Esophagus muscularis mucosa (tissue), 4 donors: ENCODE measurements around the gene FES. TPM values are rescaled to one million over a fixed set of nuclear protein-coding genes. Genes with fewer than 3 reads are reported as not detected.
A peak's percentile ranks its signal among the peaks of the same experiment; 100 is the strongest.

Source experiments
- DNase-seq: peaks from one replicate; pipeline ENCODE4 v3.0.0-alpha.2; 2017; ENCODE audit errors: extremely low spot score
- H3K27ac ChIP-seq, 4 donors: fragments of 200-600 bp; sonication (generic); replicated peaks in 1 of 4; 1 replicate in 3 of 4; 2 replicates in 1 of 4; pipeline ENCODE4 v1.5.1; 2016 to 2019; ENCODE audit warnings: mild to moderate bottlenecking in 1 of 4
- H3K27me3 ChIP-seq, 4 donors: fragments of 200-600 bp; sonication (generic); one replicate each; pipeline versions ENCODE4 v1.5.1 to v1.6.0; 2016 to 2019
- H3K36me3 ChIP-seq, 4 donors: fragments of 200-600 bp; sonication (generic); one replicate each; pipeline ENCODE4 v1.5.1; 2016 to 2019
- H3K4me1 ChIP-seq, 4 donors: fragments of 200-600 bp; sonication (generic); one replicate each; pipeline ENCODE4 v1.5.1; 2016 to 2019
- H3K4me3 ChIP-seq, 4 donors: fragments of 200-600 bp; sonication (generic); 1 replicate in 2 of 4; 2 replicates in 2 of 4; pipeline ENCODE4 v1.5.1; 2016 to 2019; ENCODE audit warnings: mild to moderate bottlenecking in 4 of 4, moderate library complexity in 1 of 4
- H3K9me3 ChIP-seq, 4 donors: fragments of 200-600 bp; sonication (generic); 1 replicate in 3 of 4; 2 replicates in 1 of 4; pipeline ENCODE4 v1.5.1; 2016 to 2019
- CTCF ChIP-seq, 3 experiments: fragments of 200-600 bp in 2 of 3; fragments of 450-650 bp in 1 of 3; sonication (generic) in 2 of 3; IDR thresholded peaks; one replicate each; pipeline ENCODE4 v1.5.1; 2017 to 2019; ENCODE audit warnings: antibody characterized with exemption in 3 of 3, mild to moderate bottlenecking in 2 of 3, moderate library complexity in 1 of 3
- EP300 ChIP-seq: sonication (generic); formaldehyde crosslinking; IDR thresholded peaks from one replicate; pipeline ENCODE4 v1.6.1; 2017; ENCODE audit warnings: antibody characterized with exemption
- POLR2A ChIP-seq: fragments of 450-650 bp; IDR thresholded peaks from one replicate; pipeline ENCODE4 v1.6.1; 2017; ENCODE audit warnings: antibody characterized with exemption, moderate library complexity, mild to moderate bottlenecking, low read depth
- POLR2AphosphoS5 ChIP-seq, 2 donors: sonication (generic); formaldehyde crosslinking; IDR thresholded peaks; one replicate each; pipeline ENCODE4 v1.6.1; 2017; ENCODE audit warnings: antibody characterized with exemption in 2 of 2
- WGBS: methylation state at CpG from one replicate; pipeline ENCODE4 v1.1.5; 2018; 5-methylcytosine and 5-hydroxymethylcytosine counted together
- intact Hi-C: fragments of 100-400 bp; cut with DNase I; formaldehyde crosslinking; loops from one replicate; pipeline ENCODE4 v1.15.1; 2023
- total RNA-seq, 4 donors: library from RNA; depleted of rRNA; stranded (reverse); fragments of >200 nt; gene quantifications; one replicate each; pipeline versions ENCODE4 v1.1.0 to v1.2.1, GENCODE V29; 2016

FES gene
- total RNA-seq, result 10 to 100 TPM; 26.1 to 41.9 (median 34.0) TPM

GRCh38 chr15:90883976-90884718 lies at the start of gene FES:
Gene FES (plus strand): TSS chr15:90884504. CDS start chr15:90885046, 542 bp downstream.
- Histone ChIP-seq H3K36me3 (peaks cover 32 to 59% (median 53%) of the 10 kb centered on the region in 4 donors), H3K27me3 (no peaks in the 10 kb centered on the region), H3K4me3 (peak within 1 kb of the TSS; percentile 59 to 71 (median 64)), H3K4me1 (peaks cover 32 to 50% (median 48%) of the 10 kb centered on the region in 4 donors), H3K9me3 (no peaks in the 10 kb centered on the region), H3K27ac (peak within 1 kb of the TSS; percentile 90 to 93 (median 92))
- 3% methylated on average over 9 of the region's 58 CpGs for WGBS
- TF ChIP-seq EP300 (no peak), POLR2A (peak; percentile 17), POLR2AphosphoS5 (IDR thresholded peaks at IDR 0.05) (peak; percentile 61 to 67), CTCF (IDR thresholded peaks at IDR 0.05) (peak in 1 of 3 experiments; percentile 8)
- intact Hi-C loops, result no loop called here
- DNase-seq, result no peak

- Histone ChIP-seq H3K36me3 (no peaks in the 10 kb centered on the region), H3K27me3 (no peaks in the 10 kb centered on the region), H3K27ac (no peak overlapping the region), H3K4me3 (no peak overlapping the region), H3K9me3 (no peaks in the 10 kb centered on the region), H3K4me1 (peaks cover 0 to 4% (median under 1%) of the 10 kb centered on the region in 4 donors)
- intact Hi-C loops, result no loop called here
- TF ChIP-seq CTCF (IDR thresholded peaks at IDR 0.05) (no peak), POLR2AphosphoS5 (IDR thresholded peaks at IDR 0.05) (no peak), EP300 (no peak), POLR2A (no peak)
- WGBS, result 69% methylated on average over 5 of the region's 5 CpGs
- no peak for DNase-seq
Measured at GRCh38 chr15:90834626-90835025, 49.7 kb upstream of the FES start.

- intact Hi-C loops, result no loop called here
- H3K4me1 ChIP-seq, result peaks cover 0 to 4% (median 0%) of the 10 kb centered on the region in 4 donors
- DNase-seq, result no peak
- H3K4me3 ChIP-seq, result no peak overlapping the region
- no peaks in the 10 kb centered on the region for H3K27me3 ChIP-seq
- no peak overlapping the region for H3K27ac ChIP-seq
- no peaks in the 10 kb centered on the region for H3K9me3 ChIP-seq
- 77% methylated on average over 7 of the region's 7 CpGs for WGBS
- TF ChIP-seq POLR2AphosphoS5 (IDR thresholded peaks at IDR 0.05) (no peak), CTCF (IDR thresholded peaks at IDR 0.05) (no peak), EP300 (no peak), POLR2A (no peak)
- H3K36me3 ChIP-seq, result no peaks in the 10 kb centered on the region
Measured at GRCh38 chr15:90836296-90836871, 47.9 kb upstream of the FES start.

- Histone ChIP-seq H3K36me3 (no peaks in the 10 kb centered on the region), H3K4me3 (no peak overlapping the region), H3K9me3 (no peaks in the 10 kb centered on the region), H3K27ac (no peak overlapping the region), H3K27me3 (no peaks in the 10 kb centered on the region), H3K4me1 (peaks cover 0 to 4% (median 0%) of the 10 kb centered on the region in 4 donors)
- no peak for TF ChIP-seq EP300
- no peak for TF ChIP-seq POLR2A
- TF ChIP-seq CTCF (IDR thresholded peaks at IDR 0.05), result no peak
- TF ChIP-seq POLR2AphosphoS5 (IDR thresholded peaks at IDR 0.05), result no peak
- 84% methylated on average over 11 of the region's 11 CpGs for WGBS
- intact Hi-C loops, result no loop called here
- no peak for DNase-seq
Measured at GRCh38 chr15:90837094-90837493, 47.2 kb upstream of the FES start.
